Trophoblast cell (in vitro differentiated cells and primary cell): Measurements from ENCODE around the gene TRIM3.

Source experiments
- DNase-seq, 2 donors: peaks; one replicate each; pipeline ENCODE4 v3.0.0-alpha.2; 2016
- H2AFZ ChIP-seq: 2 replicates; pipeline ENCODE4 v1.6.1; 2013; ENCODE audit warnings: low read length, moderate library complexity, mild to moderate bottlenecking; ENCODE audit not compliant: insufficient read depth, poor library complexity
- H2AK5ac ChIP-seq: 2 replicates; pipeline ENCODE4 v1.6.1; 2013; ENCODE audit warnings: mild to moderate bottlenecking, low read length
- H2BK120ac ChIP-seq: 2 replicates; pipeline ENCODE4 v1.6.1; 2013; ENCODE audit warnings: low read length, mild to moderate bottlenecking, moderate library complexity; ENCODE audit not compliant: insufficient read depth, poor library complexity
- H2BK12ac ChIP-seq: 2 replicates; pipeline ENCODE4 v1.6.1; 2013; ENCODE audit warnings: mild to moderate bottlenecking, low read length, moderate library complexity
- H2BK5ac ChIP-seq: 2 replicates; pipeline ENCODE4 v1.6.1; 2013; ENCODE audit warnings: low read length, low read depth, moderate library complexity, mild to moderate bottlenecking; ENCODE audit not compliant: poor library complexity
- H3K14ac ChIP-seq: 2 replicates; pipeline ENCODE4 v1.6.1; 2013; ENCODE audit warnings: mild to moderate bottlenecking, low read length
- H3K18ac ChIP-seq: 2 replicates; pipeline ENCODE4 v1.6.1; 2013; ENCODE audit warnings: mild to moderate bottlenecking, low read length
- H3K23ac ChIP-seq: 2 replicates; pipeline ENCODE4 v1.6.1; 2013; ENCODE audit warnings: low read length
- H3K27ac ChIP-seq: 2 replicates; pipeline ENCODE4 v1.5.1; 2013; ENCODE audit warnings: low read depth, mild to moderate bottlenecking, inconsistent platforms, low read length, moderate library complexity
- H3K27me3 ChIP-seq: 2 replicates; pipeline ENCODE4 v1.6.1; 2013; ENCODE audit warnings: inconsistent platforms, mild to moderate bottlenecking, low read length, moderate library complexity; ENCODE audit not compliant: insufficient read depth
- H3K36me3 ChIP-seq, 2 experiments: 1 replicate in 1 of 2; 2 replicates in 1 of 2; pipeline ENCODE4 v1.6.1; 2013; ENCODE audit warnings: low read length in 2 of 2, mild to moderate bottlenecking in 2 of 2, moderate library complexity in 1 of 2; ENCODE audit not compliant: insufficient read depth in 2 of 2, control insufficient read depth in 1 of 2
- H3K4ac ChIP-seq: 2 replicates; pipeline ENCODE4 v1.6.1; 2013; ENCODE audit warnings: low read depth, mild to moderate bottlenecking, low read length, moderate library complexity
- H3K4me1 ChIP-seq, 2 experiments: 1 replicate in 1 of 2; 2 replicates in 1 of 2; pipeline ENCODE4 v1.6.1; 2013; ENCODE audit warnings: low read length in 2 of 2, mild to moderate bottlenecking in 2 of 2, moderate library complexity in 1 of 2; ENCODE audit not compliant: insufficient read depth in 2 of 2, control insufficient read depth in 1 of 2
- H3K4me2 ChIP-seq: 2 replicates; pipeline ENCODE4 v1.6.1; 2013; ENCODE audit warnings: inconsistent platforms, mild to moderate bottlenecking, low read length, moderate library complexity
- H3K4me3 ChIP-seq: 2 replicates; pipeline ENCODE4 v1.5.1; 2013; ENCODE audit warnings: mild to moderate bottlenecking, low read depth, low read length, inconsistent platforms
- H3K79me1 ChIP-seq: one replicate; pipeline ENCODE4 v1.6.1; 2013; ENCODE audit warnings: low read length
- H3K79me2 ChIP-seq: 2 replicates; pipeline ENCODE4 v1.6.1; 2013; ENCODE audit warnings: low read length, mild to moderate bottlenecking; ENCODE audit not compliant: control insufficient read depth, insufficient read depth, poor library complexity
- H3K9ac ChIP-seq: 2 replicates; pipeline ENCODE4 v1.6.1; 2013; ENCODE audit warnings: mild to moderate bottlenecking, low read length
- H3K9me3 ChIP-seq: 2 replicates; pipeline ENCODE4 v1.6.1; 2013; ENCODE audit warnings: low read depth, mild to moderate bottlenecking, control low read depth, inconsistent platforms, low read length; ENCODE audit not compliant: insufficient read depth
- H4K12ac ChIP-seq: 2 replicates; pipeline ENCODE4 v1.6.1; 2013; ENCODE audit warnings: low read depth, mild to moderate bottlenecking, low read length, moderate library complexity
- H4K8ac ChIP-seq: 2 replicates; pipeline ENCODE4 v1.6.1; 2013; ENCODE audit warnings: low read depth, mild to moderate bottlenecking, low read length, moderate library complexity
- H4K91ac ChIP-seq: one replicate; pipeline ENCODE4 v1.6.1; 2013; ENCODE audit warnings: low read depth, mild to moderate bottlenecking, low read length, moderate library complexity
- WGBS: extraction: QIAGEN DNeasy Blood & Tissue Kit; methylation state at CpG from one replicate; pipeline ENCODE4 v1.1.7; 2013; ENCODE audit warnings: missing lambda C conversion rate; ENCODE audit not compliant: insufficient read length, insufficient coverage; ENCODE audit errors: extremely low coverage; 5-methylcytosine and 5-hydroxymethylcytosine counted together

The TRIM3 gene

GRCh38 chr11:6438979-6439571 lies 34.7 kb downstream of the TRIM3 start:
- Histone ChIP-seq H3K79me1 (peaks cover 5% of the 10 kb centered on the region), H2BK5ac (no peak overlapping the region), H3K4ac (no peak overlapping the region), H2BK12ac (no peak overlapping the region), H2AK5ac (no peak overlapping the region), H3K79me2 (no peaks in the 10 kb centered on the region), H3K23ac (no peak overlapping the region), H3K36me3 (no peaks in the 10 kb centered on the region), H2AFZ (no peak overlapping the region), H3K9me3 (peaks cover 3% of the 10 kb centered on the region), H2BK120ac (no peak overlapping the region), H3K27me3 (no peaks in the 10 kb centered on the region), H3K9ac (no peak overlapping the region), H4K8ac (no peak overlapping the region), H3K4me3 (no peak overlapping the region), H3K4me2 (no peak overlapping the region), H3K18ac (no peak overlapping the region), H3K14ac (no peak overlapping the region), H3K4me1 (peaks cover 14 to 21% of the 10 kb centered on the region in 2 experiments), H3K27ac (no peak overlapping the region), H4K12ac (no peak overlapping the region), H4K91ac (no peak overlapping the region)
- WGBS: no CpG with 5 or more reads among the region's 1 CpG
- DNase-seq: peak; percentile 37 to 66

GRCh38 chr11:6437993-6438392 lies 35.7 kb downstream of the TRIM3 start:
- no peak overlapping the region for H4K91ac ChIP-seq
- no peak overlapping the region for H2BK120ac ChIP-seq
- no peak for DNase-seq
- no peak overlapping the region for H3K4ac ChIP-seq
- H3K27ac ChIP-seq: no peak overlapping the region
- H4K12ac ChIP-seq: no peak overlapping the region
- H3K79me1 ChIP-seq: peaks cover 5% of the 10 kb centered on the region
- H3K23ac ChIP-seq: no peak overlapping the region
- H2BK5ac ChIP-seq: no peak overlapping the region
- no peak overlapping the region for H3K9ac ChIP-seq
- no peak overlapping the region for H3K4me3 ChIP-seq
- H2AFZ ChIP-seq: no peak overlapping the region
- H2BK12ac ChIP-seq: no peak overlapping the region
- no peak overlapping the region for H3K4me2 ChIP-seq
- H3K4me1 ChIP-seq: peaks cover 14 to 21% of the 10 kb centered on the region in 2 experiments
- H3K36me3 ChIP-seq: no peaks in the 10 kb centered on the region
- H2AK5ac ChIP-seq: no peak overlapping the region
- H3K79me2 ChIP-seq: no peaks in the 10 kb centered on the region
- no peak overlapping the region for H4K8ac ChIP-seq
- WGBS: no CpG with 5 or more reads among the region's 3 CpGs
- peaks cover 3% of the 10 kb centered on the region for H3K9me3 ChIP-seq
- no peaks in the 10 kb centered on the region for H3K27me3 ChIP-seq
- H3K18ac ChIP-seq: no peak overlapping the region
- no peak overlapping the region for H3K14ac ChIP-seq

- H3K27ac ChIP-seq: no peak overlapping the region
- no peak overlapping the region for H3K18ac ChIP-seq
- no peak overlapping the region for H3K23ac ChIP-seq
- no peak overlapping the region for H3K4me2 ChIP-seq
- H4K12ac ChIP-seq: no peak overlapping the region
- H3K14ac ChIP-seq: no peak overlapping the region
- no peak overlapping the region for H3K4me3 ChIP-seq
- H2BK12ac ChIP-seq: no peak overlapping the region
- no peaks in the 10 kb centered on the region for H3K36me3 ChIP-seq
- no peak overlapping the region for H2AFZ ChIP-seq
- no peak overlapping the region for H2BK5ac ChIP-seq
- no peak overlapping the region for H3K4ac ChIP-seq
- H3K9me3 ChIP-seq: peaks cover 3% of the 10 kb centered on the region
- no peaks in the 10 kb centered on the region for H3K27me3 ChIP-seq
- H3K79me2 ChIP-seq: no peaks in the 10 kb centered on the region
- H3K4me1 ChIP-seq: peaks cover 14 to 21% of the 10 kb centered on the region in 2 experiments
- H4K8ac ChIP-seq: no peak overlapping the region
- no peak overlapping the region for H2AK5ac ChIP-seq
- DNase-seq: no peak
- peaks cover 5% of the 10 kb centered on the region for H3K79me1 ChIP-seq
- no peak overlapping the region for H2BK120ac ChIP-seq
- H3K9ac ChIP-seq: no peak overlapping the region
- H4K91ac ChIP-seq: no peak overlapping the region
- WGBS: no CpG with 5 or more reads among the region's 12 CpGs
These were observed 36.3 kb downstream of the TRIM3 start for GRCh38 chr11:6437423-6437822.

GRCh38 chr11:6433998-6434660 lies 39.6 kb downstream of the TRIM3 start:
- Histone ChIP-seq H3K4me1 (peaks cover 10 to 11% of the 10 kb centered on the region in 2 experiments), H3K27ac (no peak overlapping the region), H3K18ac (no peak overlapping the region), H3K79me1 (peaks cover 3% of the 10 kb centered on the region), H2BK12ac (no peak overlapping the region), H3K4ac (no peak overlapping the region), H3K36me3 (no peaks in the 10 kb centered on the region), H3K23ac (no peak overlapping the region), H3K9ac (no peak overlapping the region), H2AFZ (no peak overlapping the region), H2BK5ac (no peak overlapping the region), H4K91ac (no peak overlapping the region), H4K12ac (no peak overlapping the region), H2BK120ac (no peak overlapping the region), H3K4me3 (no peak overlapping the region), H3K14ac (no peak overlapping the region), H3K27me3 (no peaks in the 10 kb centered on the region), H3K9me3 (no peaks in the 10 kb centered on the region), H2AK5ac (no peak overlapping the region), H4K8ac (no peak overlapping the region), H3K79me2 (no peaks in the 10 kb centered on the region), H3K4me2 (no peak overlapping the region)
- no peak for DNase-seq
- WGBS: no CpG with 5 or more reads among the region's 5 CpGs
